ENCODE results near the gene DISP2. TPM values are rescaled to one million over a fixed set of nuclear protein-coding genes. Genes with fewer than 3 reads are reported as not detected.

The DISP2 gene
- total RNA-seq, 1 donor from 2014 or later: 3.6 TPM

DNA sequence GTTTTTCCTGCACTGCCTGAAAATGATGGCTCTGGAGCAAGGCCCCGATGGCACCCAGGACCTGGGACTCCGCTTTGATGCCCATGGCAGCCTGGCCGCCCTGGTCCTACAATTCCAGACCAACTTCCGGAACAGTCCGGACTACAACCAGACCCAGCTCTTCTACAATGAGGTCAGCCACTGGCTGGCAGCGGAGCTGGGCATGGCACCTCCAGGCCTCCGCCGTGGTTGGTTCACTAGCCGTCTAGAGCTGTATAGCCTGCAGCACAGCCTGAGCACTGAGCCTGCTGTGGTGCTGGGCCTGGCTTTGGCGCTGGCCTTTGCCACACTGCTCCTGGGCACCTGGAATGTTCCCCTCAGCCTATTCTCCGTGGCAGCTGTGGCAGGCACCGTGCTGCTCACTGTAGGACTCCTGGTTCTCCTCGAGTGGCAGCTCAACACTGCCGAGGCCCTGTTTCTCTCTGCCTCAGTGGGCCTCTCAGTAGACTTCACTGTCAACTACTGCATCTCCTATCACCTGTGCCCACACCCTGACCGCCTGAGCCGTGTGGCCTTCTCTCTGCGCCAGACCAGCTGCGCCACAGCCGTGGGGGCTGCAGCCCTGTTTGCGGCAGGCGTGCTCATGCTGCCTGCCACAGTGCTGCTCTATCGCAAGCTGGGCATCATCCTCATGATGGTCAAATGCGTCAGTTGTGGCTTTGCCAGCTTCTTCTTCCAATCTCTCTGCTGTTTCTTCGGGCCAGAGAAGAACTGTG, 10.9 kb downstream of the DISP2 start:
- H3K36me3 Mint-ChIP-seq (ENCODE audit: low read depth, unreplicated experiment): peaks cover 3% of the 10 kb centered on the region
- H3K27ac Mint-ChIP-seq (ENCODE audit: unreplicated experiment): no peak overlapping the region
- no peak for DNase-seq (ENCODE audit: low spot score)
- H3K4me1 Mint-ChIP-seq (ENCODE audit: unreplicated experiment): peaks cover 27% of the 10 kb centered on the region
- no peaks in the 10 kb centered on the region for H3K9me3 Mint-ChIP-seq (ENCODE audit: unreplicated experiment)
- peaks cover 15% of the 10 kb centered on the region for H3K27me3 Mint-ChIP-seq (ENCODE audit: unreplicated experiment)
- H3K4me3 Mint-ChIP-seq (ENCODE audit: unreplicated experiment): peak overlapping the region; percentile 87
- TF ChIP-seq, protein P1, sequence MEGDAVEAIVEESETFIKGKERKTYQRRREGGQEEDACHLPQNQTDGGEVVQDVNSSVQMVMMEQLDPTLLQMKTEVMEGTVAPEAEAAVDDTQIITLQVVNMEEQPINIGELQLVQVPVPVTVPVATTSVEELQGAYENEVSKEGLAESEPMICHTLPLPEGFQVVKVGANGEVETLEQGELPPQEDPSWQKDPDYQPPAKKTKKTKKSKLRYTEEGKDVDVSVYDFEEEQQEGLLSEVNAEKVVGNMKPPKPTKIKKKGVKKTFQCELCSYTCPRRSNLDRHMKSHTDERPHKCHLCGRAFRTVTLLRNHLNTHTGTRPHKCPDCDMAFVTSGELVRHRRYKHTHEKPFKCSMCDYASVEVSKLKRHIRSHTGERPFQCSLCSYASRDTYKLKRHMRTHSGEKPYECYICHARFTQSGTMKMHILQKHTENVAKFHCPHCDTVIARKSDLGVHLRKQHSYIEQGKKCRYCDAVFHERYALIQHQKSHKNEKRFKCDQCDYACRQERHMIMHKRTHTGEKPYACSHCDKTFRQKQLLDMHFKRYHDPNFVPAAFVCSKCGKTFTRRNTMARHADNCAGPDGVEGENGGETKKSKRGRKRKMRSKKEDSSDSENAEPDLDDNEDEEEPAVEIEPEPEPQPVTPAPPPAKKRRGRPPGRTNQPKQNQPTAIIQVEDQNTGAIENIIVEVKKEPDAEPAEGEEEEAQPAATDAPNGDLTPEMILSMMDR (IDR thresholded peaks at IDR 0.05; ENCODE audit: unreplicated experiment): no peak

DNA sequence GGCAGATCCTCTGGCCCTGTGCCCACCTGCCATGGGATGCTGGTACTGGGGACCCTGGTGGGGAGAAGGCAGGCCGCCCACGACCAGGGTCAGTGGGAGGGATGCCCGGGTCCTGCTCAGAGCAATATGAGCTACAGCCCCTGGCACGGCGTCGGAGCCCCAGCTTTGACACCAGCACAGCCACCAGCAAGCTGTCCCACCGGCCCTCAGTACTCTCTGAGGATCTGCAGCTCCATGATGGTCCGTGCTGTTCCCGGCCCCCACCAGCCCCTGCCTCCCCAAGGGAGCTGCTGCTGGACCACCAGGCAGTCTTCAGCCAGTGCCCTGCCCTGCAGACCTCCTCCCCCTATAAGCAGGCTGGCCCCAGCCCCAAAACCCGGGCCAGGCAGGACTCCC, 11.5 kb downstream of the DISP2 start:
- no peak overlapping the region for H3K4me3 Mint-ChIP-seq (ENCODE audit: unreplicated experiment)
- peaks cover 27% of the 10 kb centered on the region for H3K4me1 Mint-ChIP-seq (ENCODE audit: unreplicated experiment)
- H3K9me3 Mint-ChIP-seq (ENCODE audit: unreplicated experiment): no peaks in the 10 kb centered on the region
- H3K36me3 Mint-ChIP-seq (ENCODE audit: low read depth, unreplicated experiment): peaks cover 3% of the 10 kb centered on the region
- no peak for DNase-seq (ENCODE audit: low spot score)
- TF ChIP-seq, protein P1 (IDR thresholded peaks at IDR 0.05; ENCODE audit: unreplicated experiment): no peak
- H3K27ac Mint-ChIP-seq (ENCODE audit: unreplicated experiment): no peak overlapping the region
- H3K27me3 Mint-ChIP-seq (ENCODE audit: unreplicated experiment): peaks cover 15% of the 10 kb centered on the region

DNA sequence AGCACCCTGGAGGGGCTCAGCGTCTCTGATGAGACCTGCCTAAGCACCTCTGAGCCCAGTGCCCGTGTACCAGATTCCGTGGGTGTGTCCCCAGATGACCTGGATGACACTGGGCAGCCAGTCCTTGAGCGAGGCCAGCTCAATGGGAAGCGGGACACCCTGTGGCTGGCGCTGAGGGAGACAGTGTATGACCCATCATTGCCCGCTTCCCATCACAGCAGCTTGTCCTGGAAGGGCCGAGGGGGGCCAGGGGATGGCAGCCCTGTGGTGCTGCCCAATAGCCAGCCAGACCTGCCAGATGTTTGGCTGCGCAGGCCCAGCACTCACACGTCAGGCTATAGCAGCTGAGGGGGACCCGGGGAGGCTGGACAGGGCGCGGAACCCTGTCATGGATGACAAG, 12.0 kb downstream of the DISP2 start:
- Mint-ChIP-seq H3K4me3 (ENCODE audit: unreplicated experiment) (no peak overlapping the region), H3K27me3 (ENCODE audit: unreplicated experiment) (peaks cover 15% of the 10 kb centered on the region), H3K36me3 (ENCODE audit: low read depth, unreplicated experiment) (peaks cover 3% of the 10 kb centered on the region), H3K27ac (ENCODE audit: unreplicated experiment) (no peak overlapping the region), H3K4me1 (ENCODE audit: unreplicated experiment) (peaks cover 27% of the 10 kb centered on the region), H3K9me3 (ENCODE audit: unreplicated experiment) (no peaks in the 10 kb centered on the region)
- TF ChIP-seq, protein P1 (IDR thresholded peaks at IDR 0.05; ENCODE audit: unreplicated experiment): no peak
- no peak for DNase-seq (ENCODE audit: low spot score)

DNA sequence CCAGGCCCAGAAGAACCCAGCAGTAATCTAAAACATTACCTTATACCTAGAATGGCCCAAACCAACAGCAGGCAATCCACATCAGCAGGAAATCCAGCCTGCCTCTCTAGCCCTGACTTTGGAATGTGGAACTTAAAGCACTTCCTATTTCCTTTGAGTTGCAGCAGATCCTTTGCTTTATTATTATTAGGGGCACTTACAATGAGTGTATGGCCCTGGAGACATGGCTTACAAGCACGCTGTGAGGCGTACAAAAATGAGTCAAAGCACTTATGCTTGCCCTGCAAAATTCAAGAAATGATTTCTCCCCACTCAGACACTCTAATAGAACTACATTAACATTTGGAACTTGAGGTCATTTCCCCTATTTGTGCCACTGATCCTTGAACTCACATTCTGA, 15.0 kb downstream of the DISP2 start:
- Mint-ChIP-seq H3K36me3 (ENCODE audit: low read depth, unreplicated experiment) (peaks cover 3% of the 10 kb centered on the region), H3K27ac (ENCODE audit: unreplicated experiment) (peak overlapping the region; percentile 83), H3K4me3 (ENCODE audit: unreplicated experiment) (no peak overlapping the region), H3K27me3 (ENCODE audit: unreplicated experiment) (peaks cover 8% of the 10 kb centered on the region), H3K9me3 (ENCODE audit: unreplicated experiment) (no peaks in the 10 kb centered on the region), H3K4me1 (ENCODE audit: unreplicated experiment) (peaks cover 27% of the 10 kb centered on the region)
- DNase-seq (ENCODE audit: low spot score): no peak
- TF ChIP-seq, protein P1 (IDR thresholded peaks at IDR 0.05; ENCODE audit: unreplicated experiment): no peak

DNA sequence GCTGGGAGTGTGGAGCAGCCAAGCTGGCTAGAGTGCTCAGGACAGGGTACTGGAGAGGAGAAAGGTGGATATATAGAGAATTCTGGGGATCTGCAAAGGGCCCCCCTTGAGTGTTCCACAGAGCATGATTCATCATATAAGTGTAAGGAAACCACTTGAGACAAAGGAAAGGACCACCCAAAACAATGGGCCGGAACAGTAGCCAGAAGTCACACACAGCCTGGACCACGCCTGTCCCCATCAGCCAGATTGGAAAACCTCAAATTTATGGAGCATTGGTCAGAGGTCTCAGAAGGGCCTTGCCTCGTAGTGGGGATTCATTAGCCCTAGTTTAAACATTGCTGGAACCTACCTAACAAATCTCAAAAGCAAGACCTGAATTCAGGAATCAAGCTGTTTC, 19.6 kb downstream of the DISP2 start:
- Mint-ChIP-seq H3K4me1 (ENCODE audit: unreplicated experiment) (peaks cover 7% of the 10 kb centered on the region), H3K27ac (ENCODE audit: unreplicated experiment) (no peak overlapping the region), H3K9me3 (ENCODE audit: unreplicated experiment) (no peaks in the 10 kb centered on the region), H3K36me3 (ENCODE audit: low read depth, unreplicated experiment) (no peaks in the 10 kb centered on the region), H3K27me3 (ENCODE audit: unreplicated experiment) (peaks cover 2% of the 10 kb centered on the region), H3K4me3 (ENCODE audit: unreplicated experiment) (no peak overlapping the region)
- DNase-seq (ENCODE audit: low spot score): no peak
- TF ChIP-seq, protein P1 (IDR thresholded peaks at IDR 0.05; ENCODE audit: unreplicated experiment): no peak

All from endothelial cell (in vitro differentiated cells).